HG03558 (cell line): ENCODE results near the gene VTI1A.

Experiments used
- ATAC-seq: cut with Tn5 transposase; IDR thresholded peaks from one replicate; pipeline ENCODE4 v1.9.1; 2021; ENCODE audit warnings: moderate number of reproducible peaks; ENCODE audit not compliant: unreplicated experiment; ENCODE audit errors: extremely low read depth

VTI1A gene

GRCh38 chr10:112738606-112739591 lies 291.9 kb downstream of the VTI1A start:
- ATAC-seq, result no peak

GRCh38 chr10:112739592-112740353 lies 292.8 kb downstream of the VTI1A start:
- no peak for ATAC-seq

- ATAC-seq, result no peak
These were observed 294.9 kb downstream of the VTI1A start for GRCh38 chr10:112741830-112742402.

- ATAC-seq, result no peak
These were observed 297.4 kb downstream of the VTI1A start for GRCh38 chr10:112744181-112745096.

GRCh38 chr10:112746329-112746728 lies 299.3 kb downstream of the VTI1A start:
- ATAC-seq, result no peak

GRCh38 chr10:112750427-112751167 lies 303.6 kb downstream of the VTI1A start:
- ATAC-seq, result no peak

GRCh38 chr10:112751651-112752050 lies 304.6 kb downstream of the VTI1A start:
- ATAC-seq, result no peak

- ATAC-seq, result no peak
These were observed 305.3 kb downstream of the VTI1A start for GRCh38 chr10:112752288-112752687.

GRCh38 chr10:112753961-112754411 lies 307.0 kb downstream of the VTI1A start:
- no peak for ATAC-seq

- no peak for ATAC-seq
These were observed 308.6 kb downstream of the VTI1A start for GRCh38 chr10:112755446-112756234.

GRCh38 chr10:112756235-112756527 lies 309.2 kb downstream of the VTI1A start:
- ATAC-seq, result no peak

- ATAC-seq, result no peak
These were observed 311.9 kb downstream of the VTI1A start for GRCh38 chr10:112758961-112759360.

- ATAC-seq, result no peak
These were observed 312.5 kb downstream of the VTI1A start for GRCh38 chr10:112759496-112759895.

GRCh38 chr10:112761256-112761655 lies 314.2 kb downstream of the VTI1A start:
- no peak for ATAC-seq

GRCh38 chr10:112763916-112764520 lies 317.0 kb downstream of the VTI1A start:
- no peak for ATAC-seq

- ATAC-seq, result no peak
These were observed 318.8 kb downstream of the VTI1A start for GRCh38 chr10:112765717-112766235.

GRCh38 chr10:112766636-112767035 lies 319.6 kb downstream of the VTI1A start:
- ATAC-seq, result no peak

- ATAC-seq, result no peak
These were observed 320.1 kb downstream of the VTI1A start for GRCh38 chr10:112767156-112767555.
